ENCODE results near the gene NMNAT3. TPM values are rescaled to one million over a fixed set of nuclear protein-coding genes. Genes with fewer than 3 reads are reported as not detected.

Gene NMNAT3
- total RNA-seq, 1 experiment from 2014 or later, result 0.85 TPM

GRCh38 chr3:139679220-139679775, 1.5 kb upstream of the NMNAT3 start:
- no peak for DNase-seq (ENCODE audit: low read depth, low spot score)
- in situ Hi-C loops (cut with HindIII; ENCODE audit: low pct_unique_long_range_greater_than_20kb, low sequenced_read_pairs), result no loop called here

GRCh38 chr3:139676632-139677387, 962 bp downstream of the NMNAT3 start:
- no peak for DNase-seq (ENCODE audit: low read depth, low spot score)
- in situ Hi-C loops (cut with HindIII; ENCODE audit: low pct_unique_long_range_greater_than_20kb, low sequenced_read_pairs), result no loop called here

- DNase-seq (ENCODE audit: low read depth, low spot score), result no peak
- in situ Hi-C loops (cut with HindIII; ENCODE audit: low pct_unique_long_range_greater_than_20kb, low sequenced_read_pairs), result no loop called here
Measured at GRCh38 chr3:139676108-139676507, 1.7 kb downstream of the NMNAT3 start.

GRCh38 chr3:139675327-139675726, 2.4 kb downstream of the NMNAT3 start:
- in situ Hi-C loops (cut with HindIII; ENCODE audit: low pct_unique_long_range_greater_than_20kb, low sequenced_read_pairs), result no loop called here
- DNase-seq (ENCODE audit: low read depth, low spot score), result no peak

- in situ Hi-C loops (cut with HindIII; ENCODE audit: low pct_unique_long_range_greater_than_20kb, low sequenced_read_pairs), result no loop called here
- no peak for DNase-seq (ENCODE audit: low read depth, low spot score)
Measured at GRCh38 chr3:139674571-139675260, 3.1 kb downstream of the NMNAT3 start.

GRCh38 chr3:139672884-139673283, 4.9 kb downstream of the NMNAT3 start:
- in situ Hi-C loops (cut with HindIII; ENCODE audit: low pct_unique_long_range_greater_than_20kb, low sequenced_read_pairs), result no loop called here
- DNase-seq (ENCODE audit: low read depth, low spot score), result no peak

GRCh38 chr3:139671863-139672646, 5.7 kb downstream of the NMNAT3 start:
- no peak for DNase-seq (ENCODE audit: low read depth, low spot score)
- in situ Hi-C loops (cut with HindIII; ENCODE audit: low pct_unique_long_range_greater_than_20kb, low sequenced_read_pairs), result no loop called here

GRCh38 chr3:139671107-139671506, 6.7 kb downstream of the NMNAT3 start:
- no peak for DNase-seq (ENCODE audit: low read depth, low spot score)
- in situ Hi-C loops (cut with HindIII; ENCODE audit: low pct_unique_long_range_greater_than_20kb, low sequenced_read_pairs), result no loop called here

GRCh38 chr3:139670196-139670595, 7.6 kb downstream of the NMNAT3 start:
- in situ Hi-C loops (cut with HindIII; ENCODE audit: low pct_unique_long_range_greater_than_20kb, low sequenced_read_pairs), result no loop called here
- no peak for DNase-seq (ENCODE audit: low read depth, low spot score)

GRCh38 chr3:139668332-139668731, 9.4 kb downstream of the NMNAT3 start:
- DNase-seq (ENCODE audit: low read depth, low spot score), result no peak
- in situ Hi-C loops (cut with HindIII; ENCODE audit: low pct_unique_long_range_greater_than_20kb, low sequenced_read_pairs), result no loop called here

GRCh38 chr3:139664958-139665357, 12.8 kb downstream of the NMNAT3 start:
- in situ Hi-C loops (cut with HindIII; ENCODE audit: low pct_unique_long_range_greater_than_20kb, low sequenced_read_pairs), result no loop called here

GRCh38 chr3:139660269-139660668, 17.5 kb downstream of the NMNAT3 start:
- no peak for DNase-seq (ENCODE audit: low read depth, low spot score)
- in situ Hi-C loops (cut with HindIII; ENCODE audit: low pct_unique_long_range_greater_than_20kb, low sequenced_read_pairs), result no loop called here

More at GRCh38 chr3:139664958-139665357, 12.8 kb downstream of the NMNAT3 start:
- no peak for DNase-seq (ENCODE audit: low read depth, low spot score)

- no peak for DNase-seq (ENCODE audit: low read depth, low spot score)
Measured at GRCh38 chr3:139659511-139659910, 18.3 kb downstream of the NMNAT3 start.

GRCh38 chr3:139657936-139658335, 19.8 kb downstream of the NMNAT3 start:
- in situ Hi-C loops (cut with HindIII; ENCODE audit: low pct_unique_long_range_greater_than_20kb, low sequenced_read_pairs), result no loop called here

More at GRCh38 chr3:139659511-139659910, 18.3 kb downstream of the NMNAT3 start:
- in situ Hi-C loops (cut with HindIII; ENCODE audit: low pct_unique_long_range_greater_than_20kb, low sequenced_read_pairs), result no loop called here

GRCh38 chr3:139657434-139657833, 20.3 kb downstream of the NMNAT3 start:
- in situ Hi-C loops (cut with HindIII; ENCODE audit: low pct_unique_long_range_greater_than_20kb, low sequenced_read_pairs), result no loop called here
- no peak for DNase-seq (ENCODE audit: low read depth, low spot score)

More at GRCh38 chr3:139657936-139658335, 19.8 kb downstream of the NMNAT3 start:
- DNase-seq (ENCODE audit: low read depth, low spot score), result no peak

GRCh38 chr3:139655909-139656595, 21.7 kb downstream of the NMNAT3 start:
- no peak for DNase-seq (ENCODE audit: low read depth, low spot score)
- in situ Hi-C loops (cut with HindIII; ENCODE audit: low pct_unique_long_range_greater_than_20kb, low sequenced_read_pairs), result no loop called here

GRCh38 chr3:139654637-139655365, 23.0 kb downstream of the NMNAT3 start:
- in situ Hi-C loops (cut with HindIII; ENCODE audit: low pct_unique_long_range_greater_than_20kb, low sequenced_read_pairs), result no loop called here
- DNase-seq (ENCODE audit: low read depth, low spot score), result no peak

Measured in SK-MEL-5 (cell line).